Dendritic cell treated with granulocyte-macrophage colony-stimulating factor and Interleukin-4, amounts not matched to agents 40 ng/mL and 50 ng/mL, for 4 days (primary cell): ENCODE measurements around the gene ZNF341.

Source experiments
- H3K27ac Mint-ChIP-seq: one replicate; pipeline ENCODE4 v1.8.0; 2022; ENCODE audit warnings: mild to moderate bottlenecking, mixed read lengths
- H3K27me3 Mint-ChIP-seq: one replicate; pipeline ENCODE4 v1.8.0; 2022; ENCODE audit warnings: mild to moderate bottlenecking, mixed read lengths
- H3K36me3 Mint-ChIP-seq: one replicate; pipeline ENCODE4 v1.8.0; 2022; ENCODE audit warnings: low read depth, mixed read lengths
- H3K4me1 Mint-ChIP-seq: one replicate; pipeline ENCODE4 v1.8.0; 2022; ENCODE audit warnings: low read depth, mixed read lengths
- H3K4me3 Mint-ChIP-seq: one replicate; pipeline ENCODE4 v1.8.0; 2022; ENCODE audit warnings: mild to moderate bottlenecking, moderate library complexity, mixed read lengths
- H3K9me3 Mint-ChIP-seq: one replicate; pipeline ENCODE4 v1.8.0; 2022; ENCODE audit warnings: mixed read lengths
- intact Hi-C: fragments of 100-400 bp; cut with micrococcal nuclease; formaldehyde crosslinking; loops from one replicate; pipeline ENCODE4 v1.15.0; 2022

The ZNF341 gene

DNA sequence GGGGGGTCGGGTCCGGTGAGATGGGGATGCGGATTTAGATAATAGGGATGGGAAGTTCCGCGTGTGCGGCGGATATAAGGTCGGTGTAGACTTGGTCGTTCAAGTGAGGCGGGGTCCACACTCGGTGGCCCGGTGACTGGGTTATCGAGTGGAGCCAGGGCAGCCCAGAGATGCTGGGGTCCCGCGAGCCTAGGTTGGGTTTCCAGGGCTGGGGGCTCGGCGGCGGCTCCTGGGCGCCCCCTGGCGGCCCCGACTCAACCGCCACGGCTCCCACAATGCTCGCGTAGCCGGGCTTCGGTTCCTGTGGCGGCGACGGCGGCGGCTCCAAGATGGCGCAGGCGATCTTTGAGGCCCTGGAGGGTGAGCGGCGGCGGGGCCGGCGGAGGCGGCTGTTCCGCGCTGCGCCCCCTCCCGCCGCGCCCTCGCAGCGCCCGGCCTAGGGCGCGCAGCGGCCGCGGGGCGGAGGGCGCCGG is at the start of gene ZNF341:
Gene ZNF341 (plus strand): TSS at position 304 of the 473 bp plus-strand sequence. CDS start 26 bp downstream, at position 330.
- H3K27me3 Mint-ChIP-seq, result no peaks in the 10 kb centered on the region

DNA sequence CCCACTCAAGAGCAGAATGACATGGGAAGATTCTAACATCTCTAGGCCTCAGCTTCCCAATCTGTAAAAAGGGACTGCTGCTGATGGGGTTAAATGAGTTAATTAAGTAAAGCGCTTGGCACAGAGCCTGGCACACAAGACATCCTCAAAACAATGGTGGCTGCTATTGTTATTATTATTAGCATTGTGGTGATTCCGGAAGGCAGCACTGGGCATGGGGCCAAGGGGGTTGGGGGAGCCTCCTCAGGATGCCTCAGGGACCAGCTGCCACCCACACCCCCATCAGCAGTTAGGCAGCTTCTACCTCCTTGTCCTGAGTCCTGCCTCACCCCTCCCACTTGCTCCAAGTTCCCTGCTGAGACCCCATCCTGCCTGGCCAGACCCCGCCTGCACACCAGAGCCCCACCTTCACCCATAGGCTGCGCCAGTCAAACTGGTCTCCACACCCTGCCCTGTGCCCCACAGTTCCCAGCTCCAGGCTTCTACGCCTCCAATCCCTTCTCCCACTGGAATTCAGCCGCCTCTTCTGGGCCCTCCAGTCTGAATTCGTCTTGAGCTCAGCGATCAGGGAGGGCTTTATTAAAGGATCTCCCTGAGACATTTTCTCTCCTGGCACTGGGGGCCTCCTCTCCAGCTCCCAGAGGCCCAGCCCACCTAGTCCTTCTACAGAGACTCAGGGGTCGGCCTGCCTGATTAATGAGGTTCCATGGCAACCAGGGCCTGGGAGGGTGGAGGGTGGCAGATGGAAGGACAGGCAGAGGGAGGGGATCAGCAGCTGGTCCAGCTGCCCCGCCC is 47.1 kb upstream of the ZNF341 start:
- Mint-ChIP-seq H3K36me3 (no peaks in the 10 kb centered on the region), H3K9me3 (no peaks in the 10 kb centered on the region), H3K4me3 (peak overlapping the region; percentile 70), H3K27me3 (no peaks in the 10 kb centered on the region), H3K27ac (peak overlapping the region; percentile 19), H3K4me1 (peaks cover 26% of the 10 kb centered on the region)
- intact Hi-C loops, result loop anchor here (5.0 kb wide), 1 partner anchor 48 kb away; the partner anchor contains the start of gene ZNF341

More for the DNA sequence above, at the start of gene ZNF341:
- Mint-ChIP-seq H3K27ac (peak within 1 kb of the TSS; percentile 90), H3K9me3 (peaks cover 11% of the 10 kb centered on the region), H3K4me1 (peaks cover 47% of the 10 kb centered on the region), H3K36me3 (peaks cover 10% of the 10 kb centered on the region), H3K4me3 (peak within 1 kb of the TSS; percentile 89)
- intact Hi-C loops, result loop anchor here (1.0 to 5.0 kb wide), 4 partner anchors 11 to 81 kb away; partner anchors contain the start of genes ACTL10, CHMP4B, E2F1 and PXMP4

GRCh38 chr20:33685328-33686099 is 46.3 kb upstream of the ZNF341 start:
- no peaks in the 10 kb centered on the region for H3K27me3 Mint-ChIP-seq
- H3K9me3 Mint-ChIP-seq, result no peaks in the 10 kb centered on the region
- H3K4me1 Mint-ChIP-seq, result peaks cover 31% of the 10 kb centered on the region
- H3K27ac Mint-ChIP-seq, result peak overlapping the region; percentile 19
- intact Hi-C loops, result loop anchor here (2.0 to 5.0 kb wide), 2 partner anchors 35 to 47 kb away; partner anchors contain the start of genes PXMP4 and ZNF341
- no peaks in the 10 kb centered on the region for H3K36me3 Mint-ChIP-seq
- peak overlapping the region; percentile 70 for H3K4me3 Mint-ChIP-seq

DNA sequence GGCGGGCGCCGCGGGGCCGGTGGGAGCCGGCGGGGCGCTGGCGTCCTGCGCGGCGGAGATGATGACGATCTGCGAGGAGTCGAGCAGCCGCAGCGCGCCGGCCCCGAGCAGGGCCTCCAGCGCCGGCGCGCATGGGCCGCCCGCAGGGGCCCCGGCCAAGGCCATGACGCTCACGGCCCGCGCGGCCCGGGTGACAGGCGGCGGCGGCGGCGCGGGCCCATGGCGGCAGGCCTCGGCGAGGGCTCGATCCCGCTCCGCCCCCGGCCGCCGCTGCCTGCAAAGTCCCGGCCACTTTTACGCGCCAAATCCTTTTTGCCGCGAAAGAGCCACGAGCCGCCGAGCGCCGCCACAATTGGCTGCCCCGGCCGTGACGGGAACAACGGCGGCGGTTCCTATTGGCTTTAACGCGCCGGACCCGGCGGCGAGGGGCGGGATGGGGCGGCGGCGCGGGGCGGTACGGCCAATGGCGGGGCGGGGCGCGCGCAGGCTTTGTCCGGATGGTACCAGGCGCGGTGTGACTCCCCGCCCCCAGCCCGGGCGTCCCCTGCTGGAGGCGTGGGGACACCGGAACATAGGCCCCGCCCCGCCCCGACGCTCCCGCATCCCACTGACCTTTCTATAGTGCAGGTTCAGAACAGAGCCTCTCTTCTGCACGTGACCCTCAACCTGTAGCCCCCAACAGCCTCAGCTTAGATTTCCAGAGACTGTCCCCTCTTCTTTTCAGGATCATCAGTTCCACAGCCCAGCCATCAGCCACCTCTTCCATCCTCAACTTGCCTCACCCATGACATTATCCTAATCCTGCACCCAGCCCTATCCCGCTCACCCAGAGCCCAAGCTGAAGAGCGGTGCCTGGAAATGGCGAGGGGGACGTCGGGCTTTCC is 45.5 kb upstream of the ZNF341 start, which contains the start of gene E2F1:
Gene E2F1 (minus strand): TSS at position 286 of the 884 bp plus-strand sequence. CDS start 121 bp downstream, at position 165.
- Mint-ChIP-seq H3K27ac (peak within 1 kb of the TSS; percentile 79), H3K4me3 (peak within 1 kb of the TSS; percentile 75), H3K36me3 (no peaks in the 10 kb centered on the region), H3K4me1 (peaks cover 31% of the 10 kb centered on the region), H3K27me3 (no peaks in the 10 kb centered on the region), H3K9me3 (no peaks in the 10 kb centered on the region)
- intact Hi-C loops, result loop anchor here (2.0 to 5.0 kb wide), 2 partner anchors 34 to 46 kb away; partner anchors contain the start of genes PXMP4 and ZNF341

DNA sequence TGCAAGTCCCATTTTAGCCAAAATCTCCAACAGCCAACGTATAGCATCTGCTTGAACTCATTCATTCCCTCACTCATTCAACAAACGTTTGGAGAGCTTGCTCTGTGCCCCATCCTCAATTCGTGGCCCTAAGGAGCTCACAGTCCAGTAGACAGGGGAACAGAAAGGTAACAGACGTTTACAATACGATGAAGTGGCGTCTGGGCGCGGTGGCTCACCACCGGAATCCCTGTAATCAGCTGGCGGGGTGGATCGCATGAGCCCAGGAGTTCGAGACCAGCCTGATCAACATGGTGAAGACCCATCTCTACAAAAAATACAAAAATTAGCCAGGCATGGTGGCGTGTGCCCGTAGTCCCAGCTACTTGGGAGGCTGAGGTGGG is 44.8 kb upstream of the ZNF341 start:
- Mint-ChIP-seq H3K4me3 (peak overlapping the region; percentile 75), H3K27me3 (no peaks in the 10 kb centered on the region), H3K4me1 (peaks cover 31% of the 10 kb centered on the region), H3K9me3 (no peaks in the 10 kb centered on the region), H3K27ac (peak overlapping the region; percentile 79), H3K36me3 (no peaks in the 10 kb centered on the region)
- intact Hi-C loops, result loop anchor here (2.0 to 5.0 kb wide), 2 partner anchors 34 to 45 kb away; partner anchors contain the start of genes PXMP4 and ZNF341

GRCh38 chr20:33687370-33687915 is 44.4 kb upstream of the ZNF341 start:
- no peaks in the 10 kb centered on the region for H3K9me3 Mint-ChIP-seq
- H3K36me3 Mint-ChIP-seq, result no peaks in the 10 kb centered on the region
- no peaks in the 10 kb centered on the region for H3K27me3 Mint-ChIP-seq
- peak overlapping the region; percentile 79 for H3K27ac Mint-ChIP-seq
- peaks cover 31% of the 10 kb centered on the region for H3K4me1 Mint-ChIP-seq
- peak overlapping the region; percentile 75 for H3K4me3 Mint-ChIP-seq
- intact Hi-C loops, result loop anchor here (2.0 to 5.0 kb wide), 2 partner anchors 33 to 45 kb away; partner anchors contain the start of genes PXMP4 and ZNF341

DNA sequence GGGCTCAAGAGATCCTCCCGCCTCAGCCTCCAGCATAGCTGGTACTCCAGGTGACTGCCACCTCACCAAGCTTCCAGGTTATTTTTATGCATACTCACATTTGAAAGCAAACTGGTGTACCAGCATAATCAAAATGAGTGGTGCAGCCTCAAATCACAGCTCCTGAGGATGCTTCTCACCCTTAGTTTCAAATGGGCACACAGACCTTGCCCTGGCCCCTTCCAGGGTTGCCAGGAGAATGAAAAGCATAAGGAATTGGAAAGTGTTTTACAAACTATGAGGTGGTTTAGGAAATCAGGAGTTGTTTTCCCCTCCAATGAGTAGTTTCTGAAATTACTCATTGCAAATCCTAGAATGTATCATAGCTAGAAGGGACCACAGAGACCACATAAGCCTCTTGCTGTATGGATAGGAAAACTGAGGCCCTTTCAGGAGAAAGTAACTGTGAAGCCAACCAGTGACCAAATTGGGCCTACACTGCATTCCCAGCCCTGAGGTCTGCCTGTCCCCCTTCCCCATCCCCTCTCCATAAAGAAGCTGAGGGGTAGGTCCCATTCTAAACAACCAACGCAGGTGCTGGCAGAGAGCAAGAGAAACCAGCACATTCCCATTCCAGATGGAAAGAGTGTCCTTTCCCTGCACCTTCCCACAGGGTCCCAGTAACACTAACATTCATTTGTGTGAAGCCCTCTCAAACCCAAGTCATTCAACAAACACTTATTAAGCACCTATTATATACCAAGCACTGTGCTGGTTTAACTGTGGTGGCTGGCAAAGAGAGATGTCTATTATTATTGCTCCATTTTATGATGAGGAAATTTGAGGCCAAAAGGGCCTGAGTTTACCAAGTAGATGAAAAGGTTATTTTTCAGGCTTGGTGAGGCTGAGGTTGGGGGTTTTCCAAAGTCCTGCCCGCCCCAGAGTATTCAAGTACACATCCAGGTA is 43.5 kb upstream of the ZNF341 start:
- no peak overlapping the region for H3K4me3 Mint-ChIP-seq
- peaks cover 31% of the 10 kb centered on the region for H3K4me1 Mint-ChIP-seq
- intact Hi-C loops, result loop anchor here (2.0 to 5.0 kb wide), 2 partner anchors 33 to 44 kb away; partner anchors contain the start of genes PXMP4 and ZNF341
- H3K9me3 Mint-ChIP-seq, result no peaks in the 10 kb centered on the region
- peak overlapping the region; percentile 79 for H3K27ac Mint-ChIP-seq
- H3K27me3 Mint-ChIP-seq, result no peaks in the 10 kb centered on the region
- no peaks in the 10 kb centered on the region for H3K36me3 Mint-ChIP-seq

DNA sequence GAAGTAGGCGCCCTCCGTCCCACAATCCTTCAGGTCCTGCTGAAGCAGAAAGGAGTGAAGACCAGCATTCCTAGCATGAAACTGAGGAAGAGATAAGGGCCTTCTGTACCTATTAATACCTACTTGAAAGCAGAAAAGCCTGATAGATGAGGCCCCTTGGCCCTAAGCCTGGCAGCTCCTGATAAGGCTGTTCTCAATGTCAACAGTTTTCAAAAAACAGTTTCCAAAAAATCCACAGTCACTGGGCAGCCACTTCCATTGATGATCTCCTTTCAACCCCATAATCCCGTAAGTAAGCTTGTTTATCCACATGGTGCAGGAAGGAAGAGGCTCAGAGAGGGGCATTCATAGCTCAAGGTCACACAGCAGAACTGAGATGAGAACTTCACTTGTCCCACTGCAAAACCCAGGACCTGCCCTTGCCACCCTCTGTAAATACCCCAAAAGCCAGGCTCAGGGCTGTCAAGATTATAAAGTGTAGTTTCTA is 42.8 kb upstream of the ZNF341 start:
- peaks cover 31% of the 10 kb centered on the region for H3K4me1 Mint-ChIP-seq
- no peak overlapping the region for H3K4me3 Mint-ChIP-seq
- no peaks in the 10 kb centered on the region for H3K9me3 Mint-ChIP-seq
- H3K27ac Mint-ChIP-seq, result no peak overlapping the region
- no peaks in the 10 kb centered on the region for H3K36me3 Mint-ChIP-seq
- intact Hi-C loops, result loop anchor here (5.0 kb wide), 1 partner anchor 43 kb away; the partner anchor contains the start of gene ZNF341
- H3K27me3 Mint-ChIP-seq, result no peaks in the 10 kb centered on the region

DNA sequence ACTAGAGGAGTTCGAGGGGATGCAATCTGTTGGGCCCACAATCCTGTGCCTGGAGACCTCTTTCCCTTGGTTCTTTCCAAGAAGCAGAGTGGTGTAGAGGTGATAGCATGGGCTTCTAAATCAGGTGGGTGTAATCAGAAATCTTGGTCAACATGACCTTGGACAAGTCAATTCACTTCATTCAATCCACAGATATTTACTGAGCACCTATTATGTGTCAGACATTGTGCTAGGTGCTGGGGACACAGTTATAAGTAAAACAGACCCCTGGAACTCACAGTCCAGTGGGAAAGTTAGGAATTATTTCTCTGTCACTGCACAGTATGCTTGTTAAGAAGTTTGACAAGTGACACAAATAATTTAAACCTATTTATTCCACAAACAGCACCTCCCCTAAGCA is 42.3 kb upstream of the ZNF341 start:
- Mint-ChIP-seq H3K27me3 (no peaks in the 10 kb centered on the region), H3K4me1 (peaks cover 30% of the 10 kb centered on the region), H3K9me3 (no peaks in the 10 kb centered on the region), H3K27ac (no peak overlapping the region), H3K36me3 (no peaks in the 10 kb centered on the region), H3K4me3 (no peak overlapping the region)
- intact Hi-C loops, result loop anchor here (5.0 kb wide), 1 partner anchor 43 kb away; the partner anchor contains the start of gene ZNF341

GRCh38 chr20:33689973-33690372 is 41.8 kb upstream of the ZNF341 start:
- no peaks in the 10 kb centered on the region for H3K27me3 Mint-ChIP-seq
- H3K4me3 Mint-ChIP-seq, result no peak overlapping the region
- intact Hi-C loops, result loop anchor here (5.0 kb wide), 1 partner anchor 42 kb away; the partner anchor contains the start of gene ZNF341

DNA sequence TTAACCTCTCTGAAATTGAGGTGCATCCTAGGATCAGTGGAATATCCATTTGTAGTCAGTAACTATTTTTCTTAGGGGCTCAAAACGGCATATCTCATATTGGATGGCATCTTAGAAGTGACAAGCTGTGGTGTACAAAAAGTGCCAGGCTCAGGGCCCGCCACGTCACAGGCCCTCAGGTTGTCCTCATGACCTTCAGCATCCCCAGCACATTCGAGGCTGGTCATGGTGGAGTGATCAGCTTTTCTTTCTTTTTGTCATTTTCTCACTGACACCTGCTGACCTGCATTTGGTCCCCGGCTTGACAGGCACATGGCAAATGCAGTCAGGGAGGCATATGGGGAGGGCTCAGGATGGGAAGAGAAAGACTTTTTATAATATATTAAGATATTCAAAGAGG is 38.5 kb upstream of the ZNF341 start:
- Mint-ChIP-seq H3K36me3 (no peaks in the 10 kb centered on the region), H3K27ac (no peak overlapping the region), H3K9me3 (no peaks in the 10 kb centered on the region), H3K4me1 (peaks cover 5% of the 10 kb centered on the region), H3K4me3 (no peak overlapping the region), H3K27me3 (no peaks in the 10 kb centered on the region)
- intact Hi-C loops, result no loop called here

More at GRCh38 chr20:33689973-33690372, 41.8 kb upstream of the ZNF341 start:
- H3K9me3 Mint-ChIP-seq, result no peaks in the 10 kb centered on the region
- peaks cover 25% of the 10 kb centered on the region for H3K4me1 Mint-ChIP-seq
- no peaks in the 10 kb centered on the region for H3K36me3 Mint-ChIP-seq
- no peak overlapping the region for H3K27ac Mint-ChIP-seq
